HG02943 (cell line): ENCODE data around the gene CCDC126.
A peak's percentile ranks its signal among the peaks of the same experiment; 100 is the strongest.
"Not testable (repeated sequence)": the region's sequence is repeated elsewhere in the genome, so short reads cannot be mapped to it uniquely, and the experiment has no call there.

Experiments used
- ATAC-seq: cut with Tn5 transposase; IDR thresholded peaks from one replicate; pipeline ENCODE4 v1.9.1; 2021; ENCODE audit warnings: mild to moderate bottlenecking, low read depth, moderate library complexity; ENCODE audit not compliant: unreplicated experiment

CCDC126 gene

GRCh38 chr7:23597094-23598091 is at the start of gene CCDC126:
TSS of gene CCDC126 (plus strand) at chr7:23597382. CDS start at chr7:23611316, 13,934 bp downstream.
- peak; percentile 88 for ATAC-seq

DNA sequence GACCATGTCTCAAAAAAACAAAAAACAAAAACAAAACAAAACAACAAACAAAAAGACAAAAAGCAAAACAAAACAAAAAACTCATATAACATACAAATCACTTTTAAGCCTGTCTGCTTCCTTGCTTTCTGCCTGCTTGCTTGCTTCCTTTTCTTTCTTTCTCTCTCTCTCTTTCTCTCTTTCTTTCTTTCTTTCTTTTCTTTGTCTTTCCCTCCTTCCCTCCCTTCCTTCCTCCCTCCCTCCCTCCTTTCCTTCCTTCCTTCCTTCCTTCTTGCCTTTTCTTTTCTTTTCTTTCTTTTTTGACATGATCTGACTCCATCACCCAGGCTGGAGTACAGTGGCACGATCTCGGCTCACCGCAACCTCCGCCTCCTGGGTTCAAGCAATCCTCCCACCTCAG is 49.5 kb upstream of the CCDC126 start:
- ATAC-seq, result no peak

DNA sequence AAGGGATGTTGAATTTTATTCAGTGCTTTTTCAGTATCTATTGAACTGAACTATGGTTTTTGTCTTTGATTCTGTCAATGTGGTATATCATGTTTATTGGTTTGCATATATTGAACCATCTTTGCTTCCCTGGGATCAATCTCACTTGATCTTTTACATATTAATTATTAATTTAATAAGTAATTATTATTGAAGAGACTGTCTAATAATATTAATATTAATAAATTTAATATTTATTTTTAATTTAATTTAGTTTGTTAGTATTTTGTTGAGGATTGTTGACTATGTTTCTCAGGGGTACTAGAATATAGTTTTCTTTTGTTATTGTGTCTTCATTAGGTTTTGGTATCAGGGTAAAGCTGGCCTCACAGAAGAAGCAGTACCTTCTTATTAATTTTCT is 38.9 kb upstream of the CCDC126 start:
- no peak for ATAC-seq

DNA sequence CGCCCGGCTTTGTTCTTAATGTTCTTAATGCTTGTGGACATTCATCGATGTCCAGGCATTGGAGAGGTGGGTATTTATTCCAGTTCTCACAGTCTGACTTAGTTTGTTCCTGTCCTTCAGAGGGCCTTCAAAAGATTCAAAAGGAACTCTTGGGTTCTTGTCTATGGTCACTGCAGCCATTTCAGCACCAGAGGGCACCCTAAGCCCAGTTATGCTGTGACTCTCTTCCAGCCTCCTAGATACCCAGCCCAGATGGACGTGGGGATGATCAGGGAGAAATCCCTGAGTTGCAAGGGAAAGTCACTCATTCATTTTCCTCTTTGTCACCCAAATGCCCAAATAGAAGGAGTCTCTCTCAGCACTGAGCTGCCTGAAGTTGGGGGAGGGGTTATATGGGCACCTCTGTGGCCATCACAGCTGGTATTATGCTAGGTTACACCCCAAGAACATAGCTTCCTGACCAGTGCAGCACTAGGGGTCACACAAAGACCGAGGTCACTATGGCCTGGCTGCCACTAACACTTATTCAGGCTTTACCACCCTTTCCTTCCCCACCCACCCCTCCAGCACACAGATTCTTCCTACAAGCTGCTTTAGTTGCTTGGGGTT is 26.5 kb upstream of the CCDC126 start:
- no peak for ATAC-seq

DNA sequence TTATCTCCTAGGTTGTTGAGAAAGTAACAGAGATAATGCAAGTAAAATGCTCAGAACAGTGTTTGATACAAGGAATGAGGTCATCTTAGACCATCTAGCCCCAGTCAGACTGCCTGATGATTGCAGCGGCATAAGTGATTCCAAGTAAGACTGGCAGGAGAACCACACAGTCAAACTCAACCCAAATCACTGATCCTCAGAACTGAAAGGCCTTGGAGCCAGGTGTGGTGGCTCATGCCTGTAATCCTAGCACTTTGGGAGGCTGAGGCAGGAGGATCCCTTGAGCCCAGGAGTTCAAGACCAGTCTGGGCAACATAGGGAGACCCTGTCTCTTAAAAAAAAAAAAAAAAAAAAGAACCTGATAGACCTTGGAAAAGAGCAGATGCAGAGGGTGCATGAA is 15.2 kb upstream of the CCDC126 start:
- not testable (repeated sequence) for ATAC-seq

- not testable (repeated sequence) for ATAC-seq
Observed at GRCh38 chr7:23585304-23585703, 11.9 kb upstream of the CCDC126 start.

DNA sequence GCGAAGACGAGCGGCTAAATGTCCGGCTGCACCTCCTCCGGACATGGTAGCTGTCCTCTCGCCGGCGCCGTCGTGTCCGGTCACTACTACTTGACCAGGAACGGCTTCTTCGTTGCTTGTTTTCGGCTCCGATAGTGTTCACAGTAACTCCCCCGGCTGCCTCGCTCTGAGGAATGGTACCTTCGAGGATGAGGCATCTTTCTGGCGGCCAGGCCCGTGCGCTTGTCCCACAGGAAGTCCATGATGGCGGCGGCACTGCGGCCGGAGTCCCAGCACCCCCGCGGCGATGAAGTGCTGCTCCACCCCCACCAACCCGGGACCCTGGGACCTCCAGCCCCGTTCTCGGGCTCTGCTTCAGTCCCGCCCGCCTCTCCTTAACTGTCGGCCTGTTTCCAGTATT is 11.0 kb upstream of the CCDC126 start:
- ATAC-seq, result no peak

DNA sequence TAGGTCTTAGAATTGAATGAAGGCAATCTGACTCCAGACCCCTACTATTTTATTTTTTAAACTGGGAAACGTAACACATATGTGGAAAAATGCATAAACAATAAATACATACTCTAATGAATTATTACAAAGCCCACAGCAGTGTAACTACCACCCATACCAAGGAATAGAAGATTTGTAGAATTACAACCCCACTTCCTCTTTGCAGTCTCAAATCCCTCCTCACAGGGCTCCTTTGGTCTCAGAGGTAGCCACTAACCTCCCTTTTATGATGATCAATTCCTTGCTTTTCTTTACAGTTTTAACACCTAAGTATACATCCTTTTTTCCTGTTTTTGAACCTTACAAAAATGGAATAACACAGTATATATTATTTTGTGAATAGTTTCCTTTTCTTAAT is 6.7 kb upstream of the CCDC126 start:
- ATAC-seq, result no peak

DNA sequence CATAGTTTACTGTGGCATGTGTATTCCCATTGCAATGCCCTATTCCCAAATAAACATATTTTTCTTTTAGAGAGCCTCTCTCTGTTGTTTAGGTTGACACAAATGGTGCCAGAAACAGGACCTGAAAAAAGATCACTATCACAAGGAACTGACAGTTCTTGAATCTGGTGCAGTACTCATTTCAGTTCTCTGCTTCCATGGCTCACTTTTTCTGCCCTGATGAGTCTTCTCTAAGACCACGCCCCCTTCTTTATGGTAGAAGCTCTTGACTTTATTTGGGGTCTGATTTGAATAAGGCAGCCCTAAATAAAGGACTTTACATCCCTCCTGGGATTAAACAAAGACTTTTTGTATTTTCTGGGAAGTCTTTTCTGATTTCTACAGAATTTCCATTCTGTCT is 3.5 kb upstream of the CCDC126 start:
- ATAC-seq, result no peak

GRCh38 chr7:23594879-23595604 is 2.1 kb upstream of the CCDC126 start:
- ATAC-seq, result peak; percentile 43

- no peak for ATAC-seq
Observed at GRCh38 chr7:23598296-23598695, 1.1 kb downstream of the CCDC126 start.

DNA sequence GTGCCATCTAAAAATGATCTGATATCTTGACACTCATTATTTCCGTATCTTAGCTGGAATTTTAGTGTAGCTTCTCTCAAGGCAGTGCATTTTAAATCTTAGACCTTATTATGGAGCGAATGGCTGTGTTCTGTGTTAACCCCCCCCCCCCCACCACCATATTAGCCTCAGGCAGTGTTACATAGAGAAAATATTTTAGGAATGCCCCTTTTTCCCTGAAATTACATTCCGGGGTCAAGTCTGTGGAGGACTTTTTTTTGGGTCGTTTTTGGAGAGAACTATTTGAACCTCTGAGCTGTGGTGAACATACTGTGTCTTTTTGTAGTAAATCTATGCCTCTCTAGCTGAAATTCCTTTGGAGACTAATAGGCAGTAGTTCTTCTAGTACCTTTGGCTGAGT is 3.1 kb downstream of the CCDC126 start:
- ATAC-seq, result no peak

DNA sequence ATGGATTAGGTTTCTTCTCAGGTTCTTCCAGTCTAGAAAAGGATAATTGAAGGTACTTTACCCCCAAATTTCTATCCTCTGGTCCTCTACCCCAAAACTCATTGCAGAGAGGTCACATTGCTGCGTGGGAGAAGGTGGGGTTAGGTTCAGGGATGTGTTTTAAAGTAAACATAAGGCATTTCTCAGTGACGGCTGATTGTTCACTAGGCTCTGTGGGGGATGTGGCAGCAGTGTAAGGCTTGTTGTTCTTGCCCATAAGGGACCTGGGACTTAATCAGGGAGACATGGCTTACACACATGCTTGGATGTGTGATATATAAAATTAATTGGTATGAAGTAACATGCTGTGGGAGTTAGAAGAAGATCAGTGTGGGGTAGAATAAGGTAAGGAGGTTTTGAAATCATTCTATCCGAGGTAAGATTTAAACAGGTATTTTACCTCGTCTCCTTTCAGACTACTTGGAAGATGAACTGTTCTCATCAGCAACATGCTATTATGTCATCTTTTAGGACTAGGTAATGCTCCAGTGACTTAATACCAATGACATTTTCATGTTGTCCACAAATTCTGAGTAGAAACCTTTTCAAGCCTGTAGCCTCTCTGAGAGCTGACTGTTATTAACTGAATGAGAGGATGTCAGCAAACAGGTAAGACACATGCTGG is 6.6 kb downstream of the CCDC126 start:
- no peak for ATAC-seq

DNA sequence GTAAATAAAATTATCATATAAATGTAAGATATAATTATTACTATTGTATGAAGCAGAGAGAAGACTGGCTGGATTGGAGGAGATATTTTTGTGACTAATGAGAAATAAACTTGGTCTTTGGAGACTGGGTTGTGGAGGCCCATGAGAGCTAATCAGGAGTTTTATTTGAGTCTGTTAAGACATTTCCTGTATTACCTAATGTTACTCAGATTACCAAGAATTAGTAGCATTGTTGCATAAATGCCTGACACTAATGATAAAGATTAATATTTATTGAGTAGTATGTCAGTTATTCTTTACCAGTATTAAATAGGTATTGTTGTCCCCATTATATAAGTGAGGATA is 7.1 kb downstream of the CCDC126 start:
- ATAC-seq, result no peak

DNA sequence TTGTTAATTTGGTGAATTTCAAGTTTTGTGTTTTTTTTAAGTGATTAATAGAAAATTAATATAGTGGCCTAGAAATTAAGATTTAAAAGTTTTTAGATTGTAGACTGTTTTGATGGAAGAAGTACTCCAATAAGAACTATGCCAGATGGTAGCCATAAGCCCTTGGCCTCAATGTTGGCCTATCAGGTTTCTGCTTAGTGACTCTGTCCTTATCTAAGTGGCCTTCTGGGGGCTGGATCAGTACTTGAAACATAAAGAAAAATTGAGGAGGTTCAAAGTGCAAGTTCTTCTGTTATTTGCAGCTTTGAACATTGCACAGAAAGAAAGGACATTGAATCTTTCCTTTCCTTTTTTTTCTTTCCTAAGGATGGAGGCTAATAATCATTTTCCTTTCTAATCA is 9.9 kb downstream of the CCDC126 start:
- ATAC-seq, result no peak

GRCh38 chr7:23607866-23608265 is 10.7 kb downstream of the CCDC126 start:
- no peak for ATAC-seq

DNA sequence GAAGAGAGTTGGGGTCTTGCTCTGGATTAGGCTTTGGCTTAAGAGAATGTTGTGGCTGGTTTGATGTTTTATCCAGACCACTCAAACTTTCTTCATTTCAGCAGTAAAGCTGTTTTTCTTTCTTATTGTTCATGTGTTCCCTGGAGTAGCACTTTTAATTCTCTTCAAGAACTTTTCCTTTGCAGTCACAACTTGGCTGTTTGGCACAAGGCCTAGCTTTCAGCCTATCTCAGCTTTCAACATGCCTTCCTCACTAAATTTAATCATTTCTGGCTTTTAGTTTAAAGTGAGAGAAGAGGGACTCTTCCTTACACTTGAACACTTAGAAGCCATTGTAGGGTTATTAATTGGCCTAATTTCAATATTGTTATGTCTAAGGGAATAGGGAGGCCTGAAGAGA is 18.1 kb downstream of the CCDC126 start:
- no peak for ATAC-seq

DNA sequence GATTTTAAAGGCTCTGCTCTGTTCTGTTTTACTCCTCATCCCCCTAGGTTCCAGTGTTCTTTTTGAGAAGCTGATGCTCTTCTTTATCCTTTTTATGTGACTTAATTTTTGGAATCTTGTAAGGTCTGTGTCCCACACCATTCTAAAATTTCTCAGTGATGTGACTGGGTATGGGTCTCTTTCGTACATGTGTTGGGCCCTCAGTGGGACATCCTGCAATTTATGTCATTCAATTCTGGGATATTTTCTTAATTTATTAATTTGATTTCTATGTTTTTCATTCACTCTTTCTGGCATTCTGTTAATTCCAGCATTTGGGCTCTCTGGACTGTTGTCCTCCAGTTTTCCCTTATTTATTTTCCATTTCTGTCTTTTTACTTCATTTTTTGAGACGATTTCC is 19.4 kb downstream of the CCDC126 start:
- no peak for ATAC-seq

GRCh38 chr7:23617482-23617881 is 20.3 kb downstream of the CCDC126 start:
- no peak for ATAC-seq

DNA sequence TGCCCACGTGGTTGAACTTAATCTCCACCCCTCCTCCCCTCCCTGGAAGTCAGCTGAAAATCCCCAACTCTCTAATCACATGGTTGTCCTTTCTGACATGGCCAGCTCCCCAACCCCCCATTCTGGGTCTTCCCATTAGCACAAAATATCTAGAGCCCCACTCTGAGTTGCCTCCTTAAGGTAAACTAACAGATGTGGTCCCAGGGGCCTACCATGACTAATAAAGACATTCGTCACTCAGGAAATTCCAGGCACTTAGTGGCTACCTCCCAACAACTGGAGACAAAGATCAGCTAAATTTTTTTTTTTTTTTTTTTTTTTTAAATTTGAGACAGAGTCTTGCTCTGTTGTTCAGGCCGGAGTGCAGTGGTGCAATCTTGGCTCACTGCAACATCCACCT is 21.1 kb downstream of the CCDC126 start:
- no peak for ATAC-seq

DNA sequence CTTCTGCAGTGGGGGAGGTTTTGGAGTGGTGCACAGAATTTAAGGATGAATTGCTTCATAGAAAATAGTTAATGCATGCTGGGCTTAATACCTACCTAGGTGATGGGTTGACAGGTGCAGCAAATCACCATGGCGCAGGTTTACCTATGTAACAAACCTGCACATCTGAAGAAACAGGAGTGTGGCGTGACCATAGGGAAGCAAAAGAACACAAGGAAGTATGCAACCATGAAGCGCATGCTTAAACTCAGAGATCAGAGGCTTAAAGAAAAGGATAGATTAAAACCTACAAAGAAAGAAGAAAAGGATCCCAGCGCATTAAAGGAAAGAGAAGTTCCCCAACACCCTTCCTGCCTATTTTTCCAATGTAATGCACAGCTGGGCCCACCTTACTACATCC is 22.0 kb downstream of the CCDC126 start:
- no peak for ATAC-seq
